ENCODE data around the gene BPIFB4.

The BPIFB4 gene

GRCh38 chr20:33062105-33062824 lies 17.2 kb upstream of the BPIFB4 start:
- no peak for DNase-seq

- no peak for DNase-seq
These were observed 16.7 kb upstream of the BPIFB4 start for GRCh38 chr20:33062825-33063149.

- DNase-seq = no peak
These were observed 16.2 kb upstream of the BPIFB4 start for GRCh38 chr20:33063271-33063670.

- DNase-seq = no peak
These were observed 14.7 kb upstream of the BPIFB4 start for GRCh38 chr20:33064572-33065287.

GRCh38 chr20:33065785-33066184 lies 13.7 kb upstream of the BPIFB4 start:
- no peak for DNase-seq

GRCh38 chr20:33067806-33068205 lies 11.6 kb upstream of the BPIFB4 start:
- no peak for DNase-seq

GRCh38 chr20:33068251-33068939 lies 11.0 kb upstream of the BPIFB4 start:
- no peak for DNase-seq

- no peak for DNase-seq
These were observed 9.8 kb upstream of the BPIFB4 start for GRCh38 chr20:33069673-33070072.

- DNase-seq = no peak
These were observed 9.1 kb upstream of the BPIFB4 start for GRCh38 chr20:33070111-33071053.

GRCh38 chr20:33071198-33071597 lies 8.2 kb upstream of the BPIFB4 start:
- DNase-seq = no peak

- no peak for DNase-seq
These were observed 7.1 kb upstream of the BPIFB4 start for GRCh38 chr20:33072362-33072761.

GRCh38 chr20:33072813-33073212 lies 6.6 kb upstream of the BPIFB4 start:
- DNase-seq = no peak

GRCh38 chr20:33074675-33075074 lies 4.8 kb upstream of the BPIFB4 start:
- no peak for DNase-seq

GRCh38 chr20:33075281-33075680 lies 4.2 kb upstream of the BPIFB4 start:
- no peak for DNase-seq

- peak; percentile 2 for DNase-seq
These were observed 2.6 kb upstream of the BPIFB4 start for GRCh38 chr20:33076662-33077372.

GRCh38 chr20:33081411-33082154 lies 2.1 kb downstream of the BPIFB4 start:
- no peak for DNase-seq

GRCh38 chr20:33082546-33082945 lies 3.1 kb downstream of the BPIFB4 start:
- no peak for DNase-seq

- no peak for DNase-seq
These were observed 4.3 kb downstream of the BPIFB4 start for GRCh38 chr20:33083544-33084340.

- DNase-seq = no peak
These were observed 5.3 kb downstream of the BPIFB4 start for GRCh38 chr20:33084722-33085121.

GRCh38 chr20:33086052-33086722 lies 6.7 kb downstream of the BPIFB4 start:
- DNase-seq = no peak
